Activated CD4-positive, alpha-beta T cell treated with anti-CD3 and anti-CD28 coated beads for 36 hours (primary cell): ENCODE measurements around the gene RASSF8. TPM values are rescaled to one million over a fixed set of nuclear protein-coding genes. Genes with fewer than 3 reads are reported as not detected.
"Not testable (repeated sequence)": the region's sequence is repeated elsewhere in the genome, so short reads cannot be mapped to it uniquely, and the experiment has no call there.

ENCODE experiments used
- ATAC-seq: fragments of 200-7000 bp; cut with Tn5 transposase; one replicate; pipeline ENCODE4 v1.10.0; 2021; ENCODE audit warnings: mild to moderate bottlenecking, moderate library complexity
- CTCF ChIA-PET: fragments of 350-600 bp; sonication (Branson Sonifier 250); formaldehyde crosslinking; loops from one replicate; lab custom pipeline; 2021; ENCODE audit warnings: antibody characterized with exemption; lab: Charles Lee
- POLR2A ChIA-PET: fragments of 350-600 bp; sonication (Branson Sonifier 250); formaldehyde crosslinking; loops from one replicate; lab custom pipeline; 2021; ENCODE audit warnings: antibody characterized with exemption, inconsistent platforms; lab: Charles Lee
- DNase-seq: peaks from one replicate; pipeline ENCODE4 v3.0.0-alpha.2; 2020
- H3K27ac Mint-ChIP-seq: one replicate; pipeline ENCODE4 v1.8.0; 2021; ENCODE audit warnings: mixed read lengths
- H3K27me3 Mint-ChIP-seq: one replicate; pipeline ENCODE4 v1.8.0; 2021; ENCODE audit warnings: mixed read lengths
- H3K36me3 Mint-ChIP-seq: one replicate; pipeline ENCODE4 v1.8.0; 2021; ENCODE audit warnings: low read depth, mixed read lengths
- H3K4me1 Mint-ChIP-seq: one replicate; pipeline ENCODE4 v1.8.0; 2021; ENCODE audit warnings: mixed read lengths
- H3K4me3 Mint-ChIP-seq: one replicate; pipeline ENCODE4 v1.8.0; 2021; ENCODE audit warnings: mild to moderate bottlenecking, moderate library complexity, mixed read lengths
- H3K9me3 Mint-ChIP-seq: one replicate; pipeline ENCODE4 v1.8.0; 2021; ENCODE audit warnings: low read depth, mixed read lengths
- intact Hi-C, 2 experiments: fragments of 100-400 bp; cut with DNase I in 1 of 2; cut with micrococcal nuclease in 1 of 2; formaldehyde crosslinking; loops; one replicate each; pipeline versions ENCODE4 v1.14.2 to v1.15.1; 2022 to 2024; cut with DNase I, micrococcal nuclease
- total RNA-seq, 2 experiments: library from RNA; stranded (reverse); gene quantifications; one replicate each; pipeline ENCODE4 v1.2.3, GENCODE V29; 2021

The RASSF8 gene
- total RNA-seq, 2 experiments from 2014 or later: 1.2 to 1.3 TPM

GRCh38 chr12:26047401-26048226 lies 89.1 kb downstream of the RASSF8 start:
- Mint-ChIP-seq H3K4me1 (no peaks in the 10 kb centered on the region), H3K27me3 (peaks cover 5% of the 10 kb centered on the region), H3K36me3 (no peaks in the 10 kb centered on the region), H3K27ac (no peak overlapping the region), H3K4me3 (no peak overlapping the region), H3K9me3 (no peaks in the 10 kb centered on the region)
- ChIA-PET CTCF (interaction anchor here (0.6 kb wide), 1 partner anchor 19 kb away, joined by 3 read pairs; no protein-coding TSS in a partner anchor), POLR2A (interaction anchor here (0.6 kb wide), 1 partner anchor 9 kb away, joined by 3 read pairs; no protein-coding TSS in a partner anchor)
- ATAC-seq (no peak), DNase-seq (no peak)
- intact Hi-C loops: no loop called here

GRCh38 chr12:26052652-26053051 lies 94.2 kb downstream of the RASSF8 start:
- Mint-ChIP-seq H3K27me3 (peaks cover 4% of the 10 kb centered on the region), H3K27ac (no peak overlapping the region), H3K9me3 (no peaks in the 10 kb centered on the region), H3K36me3 (no peaks in the 10 kb centered on the region), H3K4me3 (no peak overlapping the region), H3K4me1 (no peaks in the 10 kb centered on the region)
- POLR2A ChIA-PET: no interaction called here
- no peak for DNase-seq
- no peak for ATAC-seq
- intact Hi-C loops: no loop called here
- CTCF ChIA-PET: no interaction called here

- no peak for DNase-seq
- intact Hi-C loops: no loop called here
- POLR2A ChIA-PET: no interaction called here
- H3K27ac Mint-ChIP-seq: peak overlapping the region; percentile 10
- no peaks in the 10 kb centered on the region for H3K36me3 Mint-ChIP-seq
- no peak overlapping the region for H3K4me3 Mint-ChIP-seq
- H3K27me3 Mint-ChIP-seq: peaks cover 6% of the 10 kb centered on the region
- no peaks in the 10 kb centered on the region for H3K9me3 Mint-ChIP-seq
- no peak for ATAC-seq
- H3K4me1 Mint-ChIP-seq: peaks cover 3% of the 10 kb centered on the region
- CTCF ChIA-PET: no interaction called here
Measured at GRCh38 chr12:26054383-26054782, 95.9 kb downstream of the RASSF8 start.

- no peak for DNase-seq
- H3K27ac Mint-ChIP-seq: no peak overlapping the region
- intact Hi-C loops: no loop called here
- H3K9me3 Mint-ChIP-seq: no peaks in the 10 kb centered on the region
- no peak overlapping the region for H3K4me3 Mint-ChIP-seq
- ChIA-PET POLR2A (no interaction called here), CTCF (interaction anchor here (0.7 kb wide), 1 partner anchor 41 kb away, joined by 3 read pairs; no protein-coding TSS in a partner anchor)
- H3K4me1 Mint-ChIP-seq: peaks cover 3% of the 10 kb centered on the region
- no peaks in the 10 kb centered on the region for H3K36me3 Mint-ChIP-seq
- H3K27me3 Mint-ChIP-seq: peaks cover 6% of the 10 kb centered on the region
- no peak for ATAC-seq
Measured at GRCh38 chr12:26055087-26055486, 96.6 kb downstream of the RASSF8 start.

GRCh38 chr12:26056335-26056734 lies 97.9 kb downstream of the RASSF8 start:
- no peak for DNase-seq
- no peak overlapping the region for H3K4me3 Mint-ChIP-seq
- peaks cover 6% of the 10 kb centered on the region for H3K27me3 Mint-ChIP-seq
- H3K36me3 Mint-ChIP-seq: no peaks in the 10 kb centered on the region
- ChIA-PET POLR2A (interaction anchor here (0.6 kb wide), 1 partner anchor 9 kb away, joined by 3 read pairs; no protein-coding TSS in a partner anchor), CTCF (interaction anchor here (0.8 to 1.3 kb wide), 4 partner anchors 15 to 901 kb away, joined by 3 to 4 read pairs (median 3); no protein-coding TSS in a partner anchor)
- H3K27ac Mint-ChIP-seq: no peak overlapping the region
- H3K4me1 Mint-ChIP-seq: peaks cover 3% of the 10 kb centered on the region
- ATAC-seq: no peak
- no peaks in the 10 kb centered on the region for H3K9me3 Mint-ChIP-seq
- intact Hi-C loops: no loop called here

GRCh38 chr12:26057271-26057670 lies 98.8 kb downstream of the RASSF8 start:
- DNase-seq, ATAC-seq, H3K27ac Mint-ChIP-seq, H3K9me3 Mint-ChIP-seq, intact Hi-C loops, H3K36me3 Mint-ChIP-seq, H3K27me3 Mint-ChIP-seq, POLR2A ChIA-PET, H3K4me1 Mint-ChIP-seq, H3K4me3 Mint-ChIP-seq: not testable (repeated sequence)
- CTCF ChIA-PET: interaction anchor here (0.8 to 1.3 kb wide), 4 partner anchors 16 to 902 kb away, joined by 3 to 4 read pairs (median 3); no protein-coding TSS in a partner anchor

- peaks cover 3% of the 10 kb centered on the region for H3K4me1 Mint-ChIP-seq
- ChIA-PET POLR2A (no interaction called here), CTCF (interaction anchor here (0.7 to 0.8 kb wide), 2 partner anchors 21 to 543 kb away, joined by 3 read pairs; no protein-coding TSS in a partner anchor)
- H3K4me3 Mint-ChIP-seq: no peak overlapping the region
- H3K9me3 Mint-ChIP-seq: no peaks in the 10 kb centered on the region
- intact Hi-C loops: no loop called here
- peaks cover 6% of the 10 kb centered on the region for H3K27me3 Mint-ChIP-seq
- no peak for ATAC-seq
- H3K36me3 Mint-ChIP-seq: no peaks in the 10 kb centered on the region
- H3K27ac Mint-ChIP-seq: no peak overlapping the region
- DNase-seq: peak; percentile 7
Measured at GRCh38 chr12:26058308-26058707, 99.8 kb downstream of the RASSF8 start.

- Mint-ChIP-seq H3K36me3 (no peaks in the 10 kb centered on the region), H3K4me3 (no peak overlapping the region), H3K4me1 (peaks cover 3% of the 10 kb centered on the region), H3K27ac (no peak overlapping the region), H3K9me3 (no peaks in the 10 kb centered on the region), H3K27me3 (peaks cover 6% of the 10 kb centered on the region)
- POLR2A ChIA-PET: no interaction called here
- ATAC-seq: no peak
- intact Hi-C loops: no loop called here
- CTCF ChIA-PET: interaction anchor here (0.7 to 1.6 kb wide), 2 partner anchors 20 to 37 kb away, joined by 3 to 4 read pairs; no protein-coding TSS in a partner anchor
- DNase-seq: no peak
Measured at GRCh38 chr12:26058818-26059217, 100.3 kb downstream of the RASSF8 start.

GRCh38 chr12:26062006-26062405 lies 103.5 kb downstream of the RASSF8 start:
- no peak for ATAC-seq
- peaks cover 2% of the 10 kb centered on the region for H3K27me3 Mint-ChIP-seq

GRCh38 chr12:26062566-26062965 lies 104.1 kb downstream of the RASSF8 start:
- H3K36me3 Mint-ChIP-seq: no peaks in the 10 kb centered on the region
- intact Hi-C loops: no loop called here
- H3K4me1 Mint-ChIP-seq: peaks cover 3% of the 10 kb centered on the region
- DNase-seq (no peak), ATAC-seq (no peak)
- H3K9me3 Mint-ChIP-seq: no peaks in the 10 kb centered on the region
- no peak overlapping the region for H3K4me3 Mint-ChIP-seq
- H3K27me3 Mint-ChIP-seq: peaks cover 2% of the 10 kb centered on the region
- ChIA-PET CTCF (interaction anchor here (0.6 to 1.0 kb wide), 2 partner anchors 11 to 626 kb away, joined by 3 to 4 read pairs; no protein-coding TSS in a partner anchor), POLR2A (interaction anchor here (0.6 kb wide), 1 partner anchor 924 kb away, joined by 3 read pairs; no protein-coding TSS in a partner anchor)
- no peak overlapping the region for H3K27ac Mint-ChIP-seq

More at GRCh38 chr12:26062006-26062405, 103.5 kb downstream of the RASSF8 start:
- no peak overlapping the region for H3K27ac Mint-ChIP-seq
- intact Hi-C loops: no loop called here
- no peak overlapping the region for H3K4me3 Mint-ChIP-seq
- H3K9me3 Mint-ChIP-seq: no peaks in the 10 kb centered on the region
- H3K36me3 Mint-ChIP-seq: no peaks in the 10 kb centered on the region
- ChIA-PET CTCF (no interaction called here), POLR2A (interaction anchor here (0.6 kb wide), 1 partner anchor 925 kb away, joined by 3 read pairs; no protein-coding TSS in a partner anchor)
- DNase-seq: no peak
- peaks cover 3% of the 10 kb centered on the region for H3K4me1 Mint-ChIP-seq

GRCh38 chr12:26065451-26065850 lies 107.0 kb downstream of the RASSF8 start:
- intact Hi-C loops: no loop called here
- Mint-ChIP-seq H3K27ac (no peak overlapping the region), H3K4me3 (no peak overlapping the region), H3K36me3 (no peaks in the 10 kb centered on the region), H3K9me3 (no peaks in the 10 kb centered on the region), H3K27me3 (no peaks in the 10 kb centered on the region), H3K4me1 (no peaks in the 10 kb centered on the region)
- POLR2A ChIA-PET: no interaction called here
- ATAC-seq: no peak
- CTCF ChIA-PET: interaction anchor here (0.7 to 1.3 kb wide), 2 partner anchors 21 to 29 kb away, joined by 3 to 4 read pairs; no protein-coding TSS in a partner anchor
- DNase-seq: no peak
